GM21786 (cell line): ENCODE data around the gene OBSCN.

ENCODE experiments used
- ATAC-seq: cut with Tn5 transposase; IDR thresholded peaks from one replicate; pipeline ENCODE4 v1.9.1; 2021; ENCODE audit not compliant: unreplicated experiment

Gene OBSCN

GRCh38 chr1:228299211-228299610 lies 91.4 kb downstream of the OBSCN start:
- no peak for ATAC-seq

- no peak for ATAC-seq
These were observed 92.1 kb downstream of the OBSCN start for GRCh38 chr1:228299901-228300300.

- no peak for ATAC-seq
These were observed 94.2 kb downstream of the OBSCN start for GRCh38 chr1:228302086-228302485.

GRCh38 chr1:228303596-228303995 lies 95.8 kb downstream of the OBSCN start:
- ATAC-seq, result no peak

GRCh38 chr1:228304225-228304624 lies 96.4 kb downstream of the OBSCN start:
- no peak for ATAC-seq

GRCh38 chr1:228304766-228305395 lies 97.0 kb downstream of the OBSCN start:
- no peak for ATAC-seq

GRCh38 chr1:228305721-228306152 lies 97.9 kb downstream of the OBSCN start:
- ATAC-seq, result no peak

GRCh38 chr1:228306275-228307217 lies 98.7 kb downstream of the OBSCN start:
- no peak for ATAC-seq

GRCh38 chr1:228307218-228308023 lies 99.6 kb downstream of the OBSCN start:
- no peak for ATAC-seq

- ATAC-seq, result no peak
These were observed 100.3 kb downstream of the OBSCN start for GRCh38 chr1:228308085-228308601.

GRCh38 chr1:228308628-228309325 lies 100.9 kb downstream of the OBSCN start:
- no peak for ATAC-seq

- ATAC-seq, result no peak
These were observed 101.7 kb downstream of the OBSCN start for GRCh38 chr1:228309326-228310067.

- ATAC-seq, result no peak
These were observed 102.4 kb downstream of the OBSCN start for GRCh38 chr1:228310162-228310792.

GRCh38 chr1:228311091-228311490 lies 103.2 kb downstream of the OBSCN start:
- no peak for ATAC-seq

GRCh38 chr1:228312136-228312764 lies 104.4 kb downstream of the OBSCN start:
- no peak for ATAC-seq

- no peak for ATAC-seq
These were observed 105.9 kb downstream of the OBSCN start for GRCh38 chr1:228313536-228314277.

- no peak for ATAC-seq
These were observed 106.4 kb downstream of the OBSCN start for GRCh38 chr1:228314315-228314657.
